Endothelial cell of umbilical vein (primary cell): ENCODE results near the gene IL3. TPM values are rescaled to one million over a fixed set of nuclear protein-coding genes. Genes with fewer than 3 reads are reported as not detected.

ENCODE experiments used
- BruUV-seq: library from RNA; stranded (reverse); fragments of 400-500 nt; replicated peaks from 2 replicates; lab custom pipeline; 2021; lab: Mats Ljungman, UMichigan
- CTCF ChIA-PET: fragments of 300-600, 350-600 bp; sonication (Branson Sonifier 250); formaldehyde crosslinking; loops from one replicate; lab custom pipeline; 2021; ENCODE audit warnings: antibody characterized with exemption, inconsistent platforms; lab: Charles Lee
- POLR2A ChIA-PET: fragments of 300-600, 350-600 bp; sonication (Branson Sonifier 250); formaldehyde crosslinking; loops from one replicate; lab custom pipeline; 2021; ENCODE audit warnings: antibody characterized with exemption, inconsistent platforms; lab: Charles Lee
- DNase-seq: peaks from one replicate; pipeline ENCODE4 v3.0.0-alpha.2; 2011; ENCODE audit warnings: low read depth, low spot score
- FAIRE-seq: peaks from 2 replicates; lab custom pipeline; 2011; peaks lifted over from hg19 to GRCh38; lab: Jason Lieb, UNC
- H2AFZ ChIP-seq: 2 replicates; pipeline ENCODE4 v1.6.0; 2012; ENCODE audit warnings: low read depth, low read length, control low read depth, inconsistent platforms
- H3K27ac ChIP-seq: 2 replicates; pipeline ENCODE4 v1.5.1; 2011; ENCODE audit warnings: low read depth, mild to moderate bottlenecking, control low read depth, low read length, moderate library complexity; ENCODE audit not compliant: insufficient read depth
- H3K27me3 ChIP-seq, 2 experiments: 2 replicates each; pipeline versions ENCODE4 v1.6.0 to v1.6.1; 2011; ENCODE audit warnings: low read length in 2 of 2, mixed read lengths in 1 of 2; ENCODE audit not compliant: control insufficient read depth in 2 of 2, insufficient read depth in 2 of 2
- H3K36me3 ChIP-seq, 2 experiments: 2 replicates in 1 of 2; 3 replicates in 1 of 2; pipeline ENCODE4 v1.5.1; 2011; ENCODE audit warnings: low read length in 2 of 2, mild to moderate bottlenecking in 1 of 2, moderate library complexity in 1 of 2; ENCODE audit not compliant: control insufficient read depth in 2 of 2, insufficient read depth in 2 of 2; ENCODE audit errors: extremely low read depth in 1 of 2
- H3K4me1 ChIP-seq: 3 replicates; pipeline ENCODE4 v1.5.1; 2011; ENCODE audit warnings: mild to moderate bottlenecking, low read length; ENCODE audit not compliant: control insufficient read depth, insufficient read depth; ENCODE audit errors: extremely low read depth
- H3K4me2 ChIP-seq: 2 replicates; pipeline ENCODE4 v1.6.1; 2011; ENCODE audit warnings: low read length, control low read depth, mixed read lengths; ENCODE audit not compliant: insufficient read depth
- H3K4me3 ChIP-seq, 3 experiments: fragments of 200-600 bp in 1 of 3; sonication (generic), shearing (Covaris generic) in 1 of 3; replicated peaks in 1 of 3; 2 replicates each; pipeline ENCODE4 v1.5.1; 2011 to 2016; ENCODE audit warnings: control low read depth in 3 of 3, low read length in 3 of 3, mild to moderate bottlenecking in 2 of 3, inconsistent platforms in 1 of 3, low read depth in 1 of 3, moderate library complexity in 1 of 3; ENCODE audit not compliant: insufficient read depth in 1 of 3
- H3K79me2 ChIP-seq: 2 replicates; pipeline ENCODE4 v1.6.0; 2012; ENCODE audit warnings: low read length, inconsistent platforms; ENCODE audit not compliant: control insufficient read depth, insufficient read depth
- H3K9ac ChIP-seq: replicated peaks from 2 replicates; pipeline ENCODE3; 2011; ENCODE audit warnings: low read length, control low read depth; ENCODE audit not compliant: insufficient read depth; ENCODE audit errors: extremely low read depth
- H3K9me1 ChIP-seq: replicated peaks from 3 replicates; pipeline ENCODE4 v1.6.0; 2011; ENCODE audit warnings: mild to moderate bottlenecking, low read length; ENCODE audit not compliant: control insufficient read depth, insufficient read depth; ENCODE audit errors: extremely low read depth
- H3K9me3 ChIP-seq: replicated peaks from 2 replicates; pipeline ENCODE4 v1.5.1; 2012; ENCODE audit warnings: low read length, inconsistent platforms; ENCODE audit not compliant: control insufficient read depth, insufficient read depth
- H4K20me1 ChIP-seq: replicated peaks from 2 replicates; pipeline ENCODE3; 2011; ENCODE audit warnings: mild to moderate bottlenecking, low read length; ENCODE audit not compliant: control insufficient read depth, insufficient read depth; ENCODE audit errors: extremely low read depth
- CTCF ChIP-seq, 2 donors: IDR thresholded peaks; 1 replicate in 1 of 2; 2 replicates in 1 of 2; pipeline ENCODE4 v1.5.1; 2011; ENCODE audit warnings: low read length in 2 of 2, mild to moderate bottlenecking in 2 of 2, moderate library complexity in 2 of 2, control low read depth in 1 of 2, inconsistent platforms in 1 of 2, low read depth in 1 of 2; ENCODE audit not compliant: insufficient read depth in 1 of 2; ENCODE audit errors: extremely low read depth in 1 of 2
- EZH2 ChIP-seq: IDR thresholded peaks from 2 replicates; pipeline ENCODE4 v1.6.1; 2012; ENCODE audit warnings: borderline replicate concordance, low read depth, mild to moderate bottlenecking, moderate library complexity, low read length, inconsistent platforms; ENCODE audit not compliant: severe bottlenecking
- FOS ChIP-seq: IDR thresholded peaks from 2 replicates; pipeline ENCODE4 v1.6.1; 2011; ENCODE audit warnings: mild to moderate bottlenecking, low read length, moderate library complexity, borderline replicate concordance; ENCODE audit not compliant: insufficient read depth
- GATA2 ChIP-seq: IDR thresholded peaks from 2 replicates; pipeline ENCODE4 v1.7.0; 2011; ENCODE audit warnings: low read depth, mild to moderate bottlenecking, moderate library complexity, mixed read lengths, low read length; ENCODE audit not compliant: insufficient read length, insufficient read depth
- JUN ChIP-seq: IDR thresholded peaks from 2 replicates; pipeline ENCODE4 v1.6.1; 2011; ENCODE audit warnings: borderline replicate concordance, low read depth; ENCODE audit not compliant: insufficient read length, insufficient read depth
- MYC ChIP-seq: IDR thresholded peaks from one replicate; pipeline ENCODE4 v1.6.1; 2011; ENCODE audit warnings: mild to moderate bottlenecking, low read depth, low read length
- POLR2A ChIP-seq: IDR thresholded peaks from 2 replicates; pipeline ENCODE4 v1.6.1; 2012; ENCODE audit warnings: low read depth, mild to moderate bottlenecking, control low read depth, low read length
- POLR2AphosphoS5 ChIP-seq: IDR thresholded peaks from 2 replicates; pipeline ENCODE4 v1.6.1; 2012; ENCODE audit warnings: low read depth, mild to moderate bottlenecking, control low read depth, low read length, moderate library complexity; ENCODE audit not compliant: insufficient read depth
- dilution Hi-C: fragments of 300-500 bp; cut with MboI; formaldehyde crosslinking; loops from one replicate; pipeline ENCODE4 v1.15.0; 2019; ENCODE audit warnings: low sequenced_read_pairs; ENCODE audit not compliant: extremely low pct_ligation_motif_present
- intact Hi-C: fragments of 100-400 bp; cut with micrococcal nuclease; formaldehyde crosslinking; loops from one replicate; pipeline ENCODE4 v1.10.0; 2022
- polyA plus RNA-seq, 4 experiments: library from polyadenylated mRNA; depleted of rRNA in 3 of 4; stranded (reverse) in 3 of 4; unstranded in 1 of 4; fragments of >200 nt; gene quantifications; 2 replicates each; pipeline versions ENCODE4 v1.2.1 to v1.2.3, GENCODE V29; 2011 to 2012; ENCODE audit warnings: missing spikeins in 1 of 4
- total RNA-seq: library from RNA; stranded (reverse); gene quantifications from 2 replicates; pipeline ENCODE4 v1.2.3, GENCODE V29; 2021
- TF ChIP-seq, protein P1 (sequence below): IDR thresholded peaks from 2 replicates; pipeline ENCODE4 v1.6.1; 2011; ENCODE audit not compliant: insufficient read depth, insufficient read length

IL3 gene
- total and polyA plus RNA-seq, 2 donors (not counting 3 experiments of a cell fraction or from before 2014, with no cell fraction given), result not detected

DNA sequence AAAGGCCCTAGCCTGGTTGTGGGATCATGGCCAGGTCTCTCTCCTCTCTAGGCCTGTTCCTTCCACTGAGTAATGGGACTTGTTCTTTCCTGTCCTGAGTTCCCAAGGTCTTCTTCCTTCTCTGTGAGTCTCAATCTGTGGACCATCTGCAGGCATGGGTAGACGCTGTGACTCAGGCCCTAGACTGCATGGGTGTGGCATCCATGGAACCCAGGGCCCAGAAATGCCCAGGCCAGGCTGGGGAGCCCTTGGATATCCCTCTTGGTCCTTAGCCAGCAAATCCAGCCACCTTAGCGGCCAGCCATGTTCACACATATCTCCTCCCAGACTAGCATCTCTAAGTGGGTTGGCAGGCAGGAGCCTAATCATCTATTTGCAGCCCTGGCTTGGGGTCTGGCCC, 46.7 kb upstream of the IL3 start:
- H3K27me3 ChIP-seq, result peaks cover 22 to 39% of the 10 kb centered on the region in 2 experiments
- no peaks in the 10 kb centered on the region for H3K9me3 ChIP-seq
- H3K36me3 ChIP-seq, result no peaks in the 10 kb centered on the region
- intact Hi-C loops, result no loop called here
- dilution Hi-C loops, result loop anchor here (25.0 kb wide), 1 partner anchor 426 kb away; no protein-coding TSS in a partner anchor
- CTCF ChIA-PET, result interaction anchor here (1.3 to 1.7 kb wide), 2 partner anchors 11 to 424 kb away, joined by 3 to 7 read pairs; no protein-coding TSS in a partner anchor
- H2AFZ ChIP-seq, result no peak overlapping the region
- H3K4me2 ChIP-seq, result no peak overlapping the region
- DNase-seq, result no peak
- TF ChIP-seq GATA2 (no peak), POLR2A (no peak), FOS (no peak), EZH2 (no peak), JUN (no peak), MYC (no peak), POLR2AphosphoS5 (no peak), CTCF (IDR thresholded peaks at IDR 0.05; ENCODE audit: extremely low read depth in 1 of 2, insufficient read depth in 1 of 2, low read depth in 1 of 2, low read length in 2 of 2) (no peak)
- TF ChIP-seq, protein P1, sequence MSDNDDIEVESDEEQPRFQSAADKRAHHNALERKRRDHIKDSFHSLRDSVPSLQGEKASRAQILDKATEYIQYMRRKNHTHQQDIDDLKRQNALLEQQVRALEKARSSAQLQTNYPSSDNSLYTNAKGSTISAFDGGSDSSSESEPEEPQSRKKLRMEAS, result no peak
- no peak overlapping the region for H3K4me3 ChIP-seq
- no peaks in the 10 kb centered on the region for H3K9me1 ChIP-seq
- no peaks in the 10 kb centered on the region for H3K79me2 ChIP-seq
- no peak for FAIRE-seq
- no peak overlapping the region for H3K9ac ChIP-seq
- no peak overlapping the region for H3K27ac ChIP-seq
- POLR2A ChIA-PET, result no interaction called here
- no TSS peak for BruUV-seq
- no peaks in the 10 kb centered on the region for H3K4me1 ChIP-seq
- no peaks in the 10 kb centered on the region for H4K20me1 ChIP-seq
